Neural cell (in vitro differentiated cells): Measurements from ENCODE around the gene C10orf95. TPM values are rescaled to one million over a fixed set of nuclear protein-coding genes. Genes with fewer than 3 reads are reported as not detected.

ENCODE experiments used
- H2AFZ ChIP-seq: fragments of 200-600, 300-800 bp; sonication (generic), shearing (Covaris generic); 2 replicates; pipeline ENCODE4 v1.6.0; 2014; ENCODE audit warnings: low read depth, mild to moderate bottlenecking, antibody characterized with exemption, low read length, moderate library complexity
- H3F3A ChIP-seq: fragments of 200-600 bp; shearing (Covaris generic); 2 replicates; pipeline ENCODE4 v1.6.1; 2016; ENCODE audit warnings: mild to moderate bottlenecking, moderate library complexity, mixed read lengths, antibody characterized with exemption, low read length; ENCODE audit not compliant: insufficient read depth, poor library complexity, severe bottlenecking
- H3K27ac ChIP-seq: fragments of 200-600, 300-800 bp; sonication (generic), shearing (Covaris generic); 2 replicates; pipeline ENCODE4 v1.5.1; 2014; ENCODE audit warnings: mild to moderate bottlenecking, low read length, moderate library complexity
- H3K27me3 ChIP-seq: fragments of 300-800, 200-600 bp; sonication (generic), shearing (Covaris generic); 2 replicates; pipeline ENCODE4 v1.6.0; 2014; ENCODE audit warnings: mild to moderate bottlenecking, low read depth, low read length, moderate library complexity; ENCODE audit not compliant: insufficient read depth
- H3K36me3 ChIP-seq: fragments of 300-800, 200-600 bp; sonication (generic), shearing (Covaris generic); 2 replicates; pipeline ENCODE4 v1.5.1; 2014; ENCODE audit warnings: mild to moderate bottlenecking, antibody characterized with exemption, low read length, moderate library complexity; ENCODE audit not compliant: insufficient read depth
- H3K4me2 ChIP-seq: fragments of 300-800, 200-600 bp; sonication (generic), shearing (Covaris generic); 2 replicates; pipeline ENCODE4 v1.6.0; 2014; ENCODE audit warnings: mild to moderate bottlenecking, low read length
- H3K4me3 ChIP-seq: fragments of 300-800, 200-600 bp; sonication (generic), shearing (Covaris generic); 2 replicates; pipeline ENCODE4 v1.5.1; 2014; ENCODE audit warnings: mild to moderate bottlenecking, low read length, moderate library complexity
- H3K79me2 ChIP-seq: fragments of 200-600 bp; shearing (Covaris generic); replicated peaks from 2 replicates; pipeline ENCODE4 v1.6.0; 2014; ENCODE audit warnings: mild to moderate bottlenecking, low read length, moderate library complexity; ENCODE audit not compliant: insufficient read depth
- H3K9ac ChIP-seq: fragments of 300-800, 200-600 bp; sonication (generic), shearing (Covaris generic); 2 replicates; pipeline ENCODE4 v1.6.1; 2016; ENCODE audit warnings: mild to moderate bottlenecking, low read length, mixed read lengths
- H3K9me2 ChIP-seq: fragments of 200-600 bp; shearing (Covaris generic); 2 replicates; pipeline ENCODE4 v1.6.1; 2016; ENCODE audit warnings: mild to moderate bottlenecking, low read length, mixed read lengths; ENCODE audit not compliant: insufficient read depth
- H3K9me3 ChIP-seq: fragments of 200-600, 300-800 bp; sonication (generic), shearing (Covaris generic); 2 replicates; pipeline ENCODE4 v1.6.1; 2016; ENCODE audit warnings: mild to moderate bottlenecking, mixed run types, low read length, moderate library complexity, mixed read lengths
- H4K20me1 ChIP-seq: fragments of 200-600 bp; shearing (Covaris generic); 2 replicates; pipeline ENCODE4 v1.6.1; 2016; ENCODE audit warnings: mild to moderate bottlenecking, mixed run types; ENCODE audit not compliant: insufficient read depth
- CTCF ChIP-seq: fragments of 450-650 bp; IDR thresholded peaks from 2 replicates; pipeline ENCODE4 v1.5.1; 2014; ENCODE audit warnings: antibody characterized with exemption, mild to moderate bottlenecking, moderate library complexity; ENCODE audit not compliant: poor library complexity, severe bottlenecking
- EP300 ChIP-seq: fragments of 450-650 bp; conservative IDR thresholded peaks from 2 replicates; pipeline ENCODE4 v1.6.1; 2014; ENCODE audit warnings: antibody characterized with exemption, mild to moderate bottlenecking, moderate library complexity; ENCODE audit not compliant: poor library complexity, severe bottlenecking
- EZH2 ChIP-seq: fragments of 200-600, 300-800 bp; shearing (Covaris generic), sonication (generic); IDR thresholded peaks from 2 replicates; pipeline ENCODE4 v1.6.1; 2014; ENCODE audit warnings: antibody characterized with exemption, low read length, borderline replicate concordance, mild to moderate bottlenecking; ENCODE audit not compliant: insufficient read depth, poor library complexity, severe bottlenecking
- MXI1 ChIP-seq: fragments of 450-650 bp; conservative IDR thresholded peaks from 2 replicates; pipeline ENCODE4 v1.6.1; 2014; ENCODE audit warnings: antibody characterized with exemption, mild to moderate bottlenecking; ENCODE audit not compliant: poor library complexity, severe bottlenecking
- POLR2AphosphoS5 ChIP-seq: IDR thresholded peaks from 2 replicates; pipeline ENCODE4 v1.6.1; 2012
- RAD21 ChIP-seq: fragments of 450-650 bp; conservative IDR thresholded peaks from 2 replicates; pipeline ENCODE4 v1.6.1; 2014; ENCODE audit warnings: antibody characterized with exemption, mild to moderate bottlenecking, moderate library complexity
- SMC3 ChIP-seq: fragments of 450-650 bp; conservative IDR thresholded peaks from 2 replicates; pipeline ENCODE4 v1.6.1; 2014; ENCODE audit warnings: antibody characterized with exemption, mild to moderate bottlenecking, moderate library complexity; ENCODE audit not compliant: poor library complexity
- TAF1 ChIP-seq: IDR thresholded peaks from 2 replicates; pipeline ENCODE4 v1.6.1; 2012; ENCODE audit warnings: low read depth
- polyA plus RNA-seq: library from polyadenylated mRNA; depleted of rRNA; stranded (reverse); fragments of >200 nt; gene quantifications from 2 replicates; pipeline ENCODE4 v1.2.3, GENCODE V29; 2014
- TF ChIP-seq, protein P1 (sequence below): IDR thresholded peaks from 2 replicates; pipeline ENCODE4 v1.6.1; 2012; ENCODE audit warnings: borderline replicate concordance

The C10orf95 gene
- polyA plus RNA-seq, 1 donor from 2014 or later, result not detected

DNA sequence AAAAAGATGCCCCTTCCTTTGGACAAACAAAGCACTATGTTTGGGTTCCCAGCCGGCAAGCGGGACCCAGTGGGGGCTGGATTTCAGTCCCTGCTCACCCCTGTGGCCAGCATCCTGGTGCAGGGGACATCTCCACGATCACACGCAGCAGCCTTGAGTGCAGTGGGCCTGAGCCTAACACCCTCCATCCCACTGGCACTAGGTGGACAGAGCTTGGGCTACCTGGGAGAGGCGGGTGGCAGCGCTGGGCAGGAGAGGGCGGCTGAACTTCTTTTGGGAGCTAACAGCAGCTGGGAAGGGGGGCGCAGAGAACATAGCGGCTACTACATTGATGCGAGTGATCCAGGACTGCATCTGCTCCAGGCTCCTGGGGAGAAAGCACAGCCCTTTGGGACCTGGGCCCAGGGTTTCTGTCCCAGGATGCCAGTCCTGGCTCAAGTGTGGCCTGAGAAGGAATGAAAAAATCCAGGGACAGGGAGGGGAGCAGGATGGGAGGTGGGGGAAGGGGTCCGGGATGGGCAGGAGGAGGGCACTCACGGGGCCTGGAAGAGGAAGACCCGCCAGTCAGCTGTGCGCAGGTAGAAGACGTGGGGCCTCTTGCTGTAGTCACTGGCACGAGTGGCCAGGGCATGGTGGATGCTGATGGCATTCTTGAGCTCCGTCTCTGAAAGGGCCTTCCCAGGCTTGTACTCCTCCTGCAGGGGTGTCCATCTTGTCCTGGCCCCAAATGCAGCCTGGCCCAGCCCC lies 46.8 kb downstream of the C10orf95 start:
- Histone ChIP-seq H3K9me2 (no peaks in the 10 kb centered on the region), H2AFZ (no peak overlapping the region), H3F3A (no peaks in the 10 kb centered on the region), H3K79me2 (no peaks in the 10 kb centered on the region), H3K27ac (no peak overlapping the region), H3K9me3 (no peaks in the 10 kb centered on the region), H3K4me3 (no peak overlapping the region), H3K36me3 (no peaks in the 10 kb centered on the region), H3K4me2 (no peak overlapping the region), H3K9ac (no peak overlapping the region), H4K20me1 (no peaks in the 10 kb centered on the region), H3K27me3 (peaks cover 7% of the 10 kb centered on the region)
- TF ChIP-seq RAD21 (no peak), CTCF (no peak), EZH2 (no peak), SMC3 (no peak), POLR2AphosphoS5 (no peak), EP300 (no peak), MXI1 (no peak), TAF1 (no peak)
- TF ChIP-seq, protein P1, sequence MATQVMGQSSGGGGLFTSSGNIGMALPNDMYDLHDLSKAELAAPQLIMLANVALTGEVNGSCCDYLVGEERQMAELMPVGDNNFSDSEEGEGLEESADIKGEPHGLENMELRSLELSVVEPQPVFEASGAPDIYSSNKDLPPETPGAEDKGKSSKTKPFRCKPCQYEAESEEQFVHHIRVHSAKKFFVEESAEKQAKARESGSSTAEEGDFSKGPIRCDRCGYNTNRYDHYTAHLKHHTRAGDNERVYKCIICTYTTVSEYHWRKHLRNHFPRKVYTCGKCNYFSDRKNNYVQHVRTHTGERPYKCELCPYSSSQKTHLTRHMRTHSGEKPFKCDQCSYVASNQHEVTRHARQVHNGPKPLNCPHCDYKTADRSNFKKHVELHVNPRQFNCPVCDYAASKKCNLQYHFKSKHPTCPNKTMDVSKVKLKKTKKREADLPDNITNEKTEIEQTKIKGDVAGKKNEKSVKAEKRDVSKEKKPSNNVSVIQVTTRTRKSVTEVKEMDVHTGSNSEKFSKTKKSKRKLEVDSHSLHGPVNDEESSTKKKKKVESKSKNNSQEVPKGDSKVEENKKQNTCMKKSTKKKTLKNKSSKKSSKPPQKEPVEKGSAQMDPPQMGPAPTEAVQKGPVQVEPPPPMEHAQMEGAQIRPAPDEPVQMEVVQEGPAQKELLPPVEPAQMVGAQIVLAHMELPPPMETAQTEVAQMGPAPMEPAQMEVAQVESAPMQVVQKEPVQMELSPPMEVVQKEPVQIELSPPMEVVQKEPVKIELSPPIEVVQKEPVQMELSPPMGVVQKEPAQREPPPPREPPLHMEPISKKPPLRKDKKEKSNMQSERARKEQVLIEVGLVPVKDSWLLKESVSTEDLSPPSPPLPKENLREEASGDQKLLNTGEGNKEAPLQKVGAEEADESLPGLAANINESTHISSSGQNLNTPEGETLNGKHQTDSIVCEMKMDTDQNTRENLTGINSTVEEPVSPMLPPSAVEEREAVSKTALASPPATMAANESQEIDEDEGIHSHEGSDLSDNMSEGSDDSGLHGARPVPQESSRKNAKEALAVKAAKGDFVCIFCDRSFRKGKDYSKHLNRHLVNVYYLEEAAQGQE, result no peak

DNA sequence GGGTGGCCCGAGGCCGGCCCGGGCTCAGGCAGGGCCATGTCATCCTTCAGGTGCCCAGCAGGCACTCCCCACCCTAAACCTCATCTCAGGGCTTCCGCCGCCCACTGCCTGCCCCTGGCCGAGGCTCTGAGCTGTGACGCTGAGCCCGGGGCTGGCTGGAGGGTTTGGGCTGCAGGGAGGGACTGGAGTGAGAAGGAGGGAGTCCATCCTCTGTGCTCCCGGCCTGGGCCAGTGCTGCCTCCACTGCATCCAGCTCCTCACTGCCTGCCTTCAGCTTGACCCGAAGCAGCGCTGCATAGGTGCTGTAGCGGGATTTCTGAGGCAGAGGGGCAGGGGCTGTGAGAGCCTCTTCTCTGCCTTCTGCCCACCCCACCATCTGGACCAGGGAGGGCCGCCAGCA lies 48.2 kb downstream of the C10orf95 start:
- no peaks in the 10 kb centered on the region for H3K36me3 ChIP-seq
- TF ChIP-seq EP300, result no peak
- no peak for TF ChIP-seq MXI1
- TF ChIP-seq EZH2, result no peak
- TF ChIP-seq TAF1, result no peak
- no peak for TF ChIP-seq RAD21
- TF ChIP-seq, protein P1, result no peak
- no peak for TF ChIP-seq CTCF
- no peak for TF ChIP-seq SMC3
- TF ChIP-seq POLR2AphosphoS5, result no peak
- no peak overlapping the region for H3K27ac ChIP-seq
- no peak overlapping the region for H3K4me2 ChIP-seq
- H3K9ac ChIP-seq, result no peak overlapping the region
- H3K79me2 ChIP-seq, result no peaks in the 10 kb centered on the region
- no peaks in the 10 kb centered on the region for H3K9me2 ChIP-seq
- H2AFZ ChIP-seq, result no peak overlapping the region
- no peaks in the 10 kb centered on the region for H3K9me3 ChIP-seq
- no peaks in the 10 kb centered on the region for H3F3A ChIP-seq
- no peak overlapping the region for H3K4me3 ChIP-seq
- peaks cover 4% of the 10 kb centered on the region for H3K27me3 ChIP-seq
- H4K20me1 ChIP-seq, result no peaks in the 10 kb centered on the region
